ENCODE data around the gene SYT3. TPM values are rescaled to one million over a fixed set of nuclear protein-coding genes. Genes with fewer than 3 reads are reported as not detected.

The SYT3 gene
- total RNA-seq, 1 experiment from 2014 or later, result not detected

DNA sequence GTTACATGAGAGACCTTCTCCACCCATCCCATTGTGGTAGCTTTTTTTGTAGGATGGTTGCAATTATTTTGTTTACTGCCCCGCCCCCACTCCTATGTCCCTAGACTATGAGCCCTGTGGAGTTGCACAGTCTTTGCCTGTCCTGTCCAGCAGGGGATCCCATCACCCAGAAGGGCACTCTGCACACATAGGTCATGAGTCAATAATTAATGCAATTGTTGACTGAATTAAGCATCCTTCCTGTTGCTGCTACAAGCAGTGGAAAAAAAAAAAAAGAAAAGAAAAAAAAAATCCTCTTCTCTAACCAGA lies 23.8 kb upstream of the SYT3 start:
- in situ Hi-C loops (cut with HindIII; ENCODE audit: low pct_unique_long_range_greater_than_20kb, low sequenced_read_pairs) (no loop called here), intact Hi-C loops (cut with micrococcal nuclease; ENCODE audit: unreplicated experiment) (no loop called here)
- Histone ChIP-seq H3K4me1 (ENCODE audit: control insufficient read depth, insufficient read depth, low read length) (no peaks in the 10 kb centered on the region), H3K27me3 (ENCODE audit: control insufficient read depth, insufficient read depth, low read length) (no peaks in the 10 kb centered on the region), H3K36me3 (ENCODE audit: control insufficient read depth, insufficient read depth, low read length) (peaks cover 2% of the 10 kb centered on the region; the same call in 1 of the 2 replicates), H3K9me3 (ENCODE audit: control insufficient read depth, insufficient read depth, low read depth, low read length) (no peaks in the 10 kb centered on the region), H3K4me3 (ENCODE audit: low read depth in 2 of 2, low read length in 2 of 2) (no peak overlapping the region), H3K27ac (ENCODE audit: low read length) (no peak overlapping the region)
- ATAC-seq, result 0 out of 2 replicates have a peak, but pooled peaks have one; percentile 50
- ChIA-PET POLR2A (no interaction called here), CTCF (no interaction called here)
- DNase-seq (ENCODE audit: low read depth, low spot score), result no peak
- TF ChIP-seq, protein P1, sequence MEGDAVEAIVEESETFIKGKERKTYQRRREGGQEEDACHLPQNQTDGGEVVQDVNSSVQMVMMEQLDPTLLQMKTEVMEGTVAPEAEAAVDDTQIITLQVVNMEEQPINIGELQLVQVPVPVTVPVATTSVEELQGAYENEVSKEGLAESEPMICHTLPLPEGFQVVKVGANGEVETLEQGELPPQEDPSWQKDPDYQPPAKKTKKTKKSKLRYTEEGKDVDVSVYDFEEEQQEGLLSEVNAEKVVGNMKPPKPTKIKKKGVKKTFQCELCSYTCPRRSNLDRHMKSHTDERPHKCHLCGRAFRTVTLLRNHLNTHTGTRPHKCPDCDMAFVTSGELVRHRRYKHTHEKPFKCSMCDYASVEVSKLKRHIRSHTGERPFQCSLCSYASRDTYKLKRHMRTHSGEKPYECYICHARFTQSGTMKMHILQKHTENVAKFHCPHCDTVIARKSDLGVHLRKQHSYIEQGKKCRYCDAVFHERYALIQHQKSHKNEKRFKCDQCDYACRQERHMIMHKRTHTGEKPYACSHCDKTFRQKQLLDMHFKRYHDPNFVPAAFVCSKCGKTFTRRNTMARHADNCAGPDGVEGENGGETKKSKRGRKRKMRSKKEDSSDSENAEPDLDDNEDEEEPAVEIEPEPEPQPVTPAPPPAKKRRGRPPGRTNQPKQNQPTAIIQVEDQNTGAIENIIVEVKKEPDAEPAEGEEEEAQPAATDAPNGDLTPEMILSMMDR (IDR thresholded peaks at IDR 0.05), result no peak
- TF ChIP-seq REST (IDR thresholded peaks at IDR 0.05; ENCODE audit: insufficient read depth in 1 of 2, low read depth in 2 of 2, low read length in 1 of 2), result no peak
- TF ChIP-seq TCF7L2 (IDR thresholded peaks at IDR 0.05; ENCODE audit: low read depth, low read length), result no peak
- no peak for TF ChIP-seq SIN3A (IDR thresholded peaks at IDR 0.05; ENCODE audit: borderline replicate concordance, insufficient read depth, low read depth, low read length)
- BruUV-seq (replicated peaks), result no TSS peak

DNA sequence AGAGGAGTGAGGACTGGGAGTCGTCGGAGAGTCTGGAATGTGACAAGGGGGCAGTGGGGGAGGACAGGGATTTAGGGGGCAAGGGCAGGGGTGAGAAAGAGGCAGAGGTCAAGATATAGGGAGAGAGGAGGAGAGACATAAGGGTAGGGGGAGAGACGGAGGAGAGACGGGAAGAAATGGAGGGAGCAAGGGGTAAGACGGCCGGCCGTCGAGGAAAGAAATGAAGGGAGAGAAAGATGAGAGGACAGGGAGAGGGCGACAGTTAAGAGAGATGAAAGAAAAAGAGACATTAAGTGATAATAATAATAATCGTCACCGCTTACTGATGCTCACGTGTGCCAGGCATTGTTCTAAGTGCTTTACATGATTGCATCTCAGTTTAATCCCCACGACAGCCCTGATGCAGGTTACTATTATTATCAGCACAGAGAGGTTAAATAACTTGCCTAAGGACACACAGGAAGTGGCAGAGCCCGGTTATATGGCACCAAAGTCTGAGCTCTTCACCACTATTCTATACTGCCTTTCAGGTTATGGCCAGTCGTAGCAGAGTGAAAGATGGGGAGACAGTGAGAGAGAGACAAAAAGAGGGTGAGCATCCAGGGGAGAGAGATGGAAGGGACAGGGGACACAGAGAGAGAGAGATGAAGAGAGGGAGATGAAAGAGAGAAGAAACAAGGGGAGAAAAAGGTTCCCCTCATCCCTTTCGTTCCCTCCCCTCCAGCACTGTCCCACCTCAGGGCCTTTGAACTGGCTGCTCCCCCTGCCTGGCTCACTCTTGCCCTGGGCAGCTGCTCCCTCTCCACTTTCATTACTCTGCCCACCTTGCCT lies 23.2 kb upstream of the SYT3 start:
- intact Hi-C loops (cut with micrococcal nuclease; ENCODE audit: unreplicated experiment), result no loop called here
- DNase-seq (ENCODE audit: low read depth, low spot score), result no peak
- CTCF ChIA-PET, result no interaction called here
- H3K4me1 ChIP-seq (ENCODE audit: control insufficient read depth, insufficient read depth, low read length), result no peaks in the 10 kb centered on the region
- in situ Hi-C loops (cut with HindIII; ENCODE audit: low pct_unique_long_range_greater_than_20kb, low sequenced_read_pairs), result no loop called here
- no peaks in the 10 kb centered on the region for H3K27me3 ChIP-seq (ENCODE audit: control insufficient read depth, insufficient read depth, low read length)
- no TSS peak for BruUV-seq (replicated peaks)
- H3K27ac ChIP-seq (ENCODE audit: low read length), result no peak overlapping the region
- TF ChIP-seq SIN3A (IDR thresholded peaks at IDR 0.05; ENCODE audit: borderline replicate concordance, insufficient read depth, low read depth, low read length) (no peak), POLR2AphosphoS5 (IDR thresholded peaks at IDR 0.05; ENCODE audit: low read depth, low read length) (no peak), REST (IDR thresholded peaks at IDR 0.05; ENCODE audit: insufficient read depth in 1 of 2, low read depth in 2 of 2, low read length in 1 of 2) (no peak), TCF7L2 (IDR thresholded peaks at IDR 0.05; ENCODE audit: low read depth, low read length) (no peak)
- TF ChIP-seq, protein P1 (IDR thresholded peaks at IDR 0.05), result no peak
- no peaks in the 10 kb centered on the region for H3K9me3 ChIP-seq (ENCODE audit: control insufficient read depth, insufficient read depth, low read depth, low read length)
- H3K4me3 ChIP-seq (ENCODE audit: low read depth in 2 of 2, low read length in 2 of 2), result no peak overlapping the region
- no peak for ATAC-seq
- H3K36me3 ChIP-seq (ENCODE audit: control insufficient read depth, insufficient read depth, low read length), result peaks cover 2% of the 10 kb centered on the region; the same call in 1 of the 2 replicates
- POLR2A ChIA-PET, result no interaction called here
